WERI-Rb-1 (cell line): ENCODE measurements around the gene ACTA2.

ENCODE experiments used
- DNase-seq: peaks from one replicate; pipeline ENCODE4 v3.0.0-alpha.2; 2020
- H3K27ac ChIP-seq: fragments of 250-450 bp; sonication (Bioruptor Pico); 2 replicates; pipeline ENCODE4 v1.5.1; 2020; ENCODE audit warnings: mild to moderate bottlenecking, moderate library complexity
- H3K27me3 ChIP-seq: fragments of 250-450 bp; sonication (Bioruptor Pico); 2 replicates; pipeline ENCODE4 v1.5.1; 2021; ENCODE audit warnings: mild to moderate bottlenecking, low read depth, moderate library complexity; ENCODE audit not compliant: insufficient read depth, severe bottlenecking
- H3K36me3 ChIP-seq: fragments of 250-450 bp; sonication (Bioruptor Pico); 2 replicates; pipeline ENCODE4 v1.5.1; 2020; ENCODE audit warnings: mild to moderate bottlenecking, moderate library complexity
- H3K4me3 ChIP-seq: 2 replicates; pipeline ENCODE4 v1.5.1; 2011; ENCODE audit warnings: low read depth, mild to moderate bottlenecking, control low read depth, low read length
- H3K9me3 ChIP-seq: fragments of 250-450 bp; sonication (Bioruptor Pico); 2 replicates; pipeline ENCODE4 v1.5.1; 2021; ENCODE audit warnings: mild to moderate bottlenecking, moderate library complexity; ENCODE audit not compliant: severe bottlenecking
- CTCF ChIP-seq: IDR thresholded peaks from 2 replicates; pipeline ENCODE4 v1.5.1; 2011; ENCODE audit warnings: low read depth, mild to moderate bottlenecking, control low read depth, inconsistent platforms, low read length

Gene ACTA2

GRCh38 chr10:88949051-88949450 is 3.5 kb downstream of the ACTA2 start:
- TF ChIP-seq CTCF: no peak
- Histone ChIP-seq H3K27ac (no peak overlapping the region), H3K27me3 (no peaks in the 10 kb centered on the region), H3K9me3 (no peaks in the 10 kb centered on the region), H3K4me3 (no peak overlapping the region), H3K36me3 (no peaks in the 10 kb centered on the region)
- no peak for DNase-seq

- H3K4me3 ChIP-seq: no peak overlapping the region
- no peak for DNase-seq
- H3K36me3 ChIP-seq: no peaks in the 10 kb centered on the region
- H3K27me3 ChIP-seq: no peaks in the 10 kb centered on the region
- no peak for TF ChIP-seq CTCF
- H3K9me3 ChIP-seq: no peaks in the 10 kb centered on the region
- no peak overlapping the region for H3K27ac ChIP-seq
Observed at GRCh38 chr10:88946965-88947590, 5.5 kb downstream of the ACTA2 start.

- no peaks in the 10 kb centered on the region for H3K36me3 ChIP-seq
- no peak overlapping the region for H3K4me3 ChIP-seq
- H3K9me3 ChIP-seq: no peaks in the 10 kb centered on the region
- DNase-seq: no peak
- H3K27ac ChIP-seq: no peak overlapping the region
- TF ChIP-seq CTCF: no peak
- no peaks in the 10 kb centered on the region for H3K27me3 ChIP-seq
Observed at GRCh38 chr10:88946200-88946599, 6.4 kb downstream of the ACTA2 start.

GRCh38 chr10:88944813-88945212 is 7.8 kb downstream of the ACTA2 start:
- no peak overlapping the region for H3K4me3 ChIP-seq
- DNase-seq: no peak
- H3K27ac ChIP-seq: no peak overlapping the region
- no peaks in the 10 kb centered on the region for H3K36me3 ChIP-seq
- H3K9me3 ChIP-seq: no peaks in the 10 kb centered on the region
- H3K27me3 ChIP-seq: no peaks in the 10 kb centered on the region
- TF ChIP-seq CTCF: no peak

- H3K4me3 ChIP-seq: no peak overlapping the region
- TF ChIP-seq CTCF: no peak
- H3K36me3 ChIP-seq: no peaks in the 10 kb centered on the region
- no peaks in the 10 kb centered on the region for H3K27me3 ChIP-seq
- no peaks in the 10 kb centered on the region for H3K9me3 ChIP-seq
- H3K27ac ChIP-seq: no peak overlapping the region
- DNase-seq: no peak
Observed at GRCh38 chr10:88943778-88944177, 8.8 kb downstream of the ACTA2 start.

- no peak for TF ChIP-seq CTCF
- Histone ChIP-seq H3K9me3 (no peaks in the 10 kb centered on the region), H3K27me3 (no peaks in the 10 kb centered on the region), H3K4me3 (no peak overlapping the region), H3K36me3 (no peaks in the 10 kb centered on the region), H3K27ac (no peak overlapping the region)
- DNase-seq: no peak
Observed at GRCh38 chr10:88941026-88941425, 11.5 kb downstream of the ACTA2 start.
